RWPE1 (cell line): ENCODE results near the gene ABO.
"Not testable (repeated sequence)": the region's sequence is repeated elsewhere in the genome, so short reads cannot be mapped to it uniquely, and the experiment has no call there.

Experiments used
- CTCF ChIA-PET: fragments of 350-600 bp; sonication (Branson Sonifier 250); formaldehyde crosslinking; extraction: SDS; loops from one replicate; lab custom pipeline; 2021; lab: Yijun Ruan, JAX
- POLR2A ChIA-PET: fragments of 400-600 bp; formaldehyde crosslinking; extraction: SDS; loops from one replicate; lab custom pipeline; 2020; ENCODE audit warnings: antibody characterized with exemption; ENCODE audit not compliant: low non-redundant PET; lab: Yijun Ruan, JAX
- DNase-seq: peaks from one replicate; pipeline ENCODE4 v3.0.0; 2012; ENCODE audit warnings: low spot score
- H3K27ac ChIP-seq: fragments of 450-650 bp; 2 replicates; pipeline ENCODE4 v1.5.1; 2017
- TF ChIP-seq, protein P1 (sequence below): fragments of 450-650 bp; conservative IDR thresholded peaks from 2 replicates; pipeline ENCODE4 v1.5.1; 2017; ENCODE audit warnings: low read depth, mild to moderate bottlenecking

ABO gene

DNA sequence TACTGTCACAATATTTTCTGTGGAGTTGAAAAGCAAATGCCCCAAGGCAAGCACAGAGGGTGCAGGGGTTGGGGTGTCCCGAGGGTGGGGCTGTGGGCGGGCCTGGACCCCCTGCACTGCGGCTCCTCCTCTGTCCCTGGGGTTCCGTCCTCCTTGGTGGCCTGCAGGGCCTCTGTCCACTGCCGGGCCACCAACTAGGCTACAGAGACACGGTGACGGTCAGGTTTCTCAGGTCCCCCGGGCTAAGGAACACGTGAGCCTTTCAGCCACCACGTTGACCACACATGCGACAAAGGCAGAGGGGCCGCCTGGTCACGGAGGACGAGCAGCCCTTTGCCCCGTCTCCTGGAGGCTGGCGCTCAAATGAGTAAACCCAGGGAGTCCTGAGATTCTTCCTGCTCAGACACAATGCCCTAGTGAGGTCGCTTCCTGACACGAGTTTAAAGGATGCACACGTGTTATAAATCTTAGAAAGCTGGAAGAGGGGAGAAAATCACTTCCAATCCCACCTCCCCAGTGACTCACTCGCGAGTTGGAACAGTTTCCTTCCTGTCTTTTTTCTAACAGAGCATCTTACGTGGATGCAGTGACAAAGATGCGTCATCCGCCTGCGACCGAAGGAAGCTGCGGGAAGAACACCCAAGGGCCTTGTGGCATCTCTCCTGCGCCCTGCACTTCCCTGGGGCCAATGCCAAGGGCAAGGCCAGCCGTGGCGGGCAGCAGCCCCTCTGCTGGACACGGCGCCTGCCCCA is 41.1 kb downstream of the ABO start:
- ChIA-PET POLR2A (no interaction called here), CTCF (no interaction called here)

DNA sequence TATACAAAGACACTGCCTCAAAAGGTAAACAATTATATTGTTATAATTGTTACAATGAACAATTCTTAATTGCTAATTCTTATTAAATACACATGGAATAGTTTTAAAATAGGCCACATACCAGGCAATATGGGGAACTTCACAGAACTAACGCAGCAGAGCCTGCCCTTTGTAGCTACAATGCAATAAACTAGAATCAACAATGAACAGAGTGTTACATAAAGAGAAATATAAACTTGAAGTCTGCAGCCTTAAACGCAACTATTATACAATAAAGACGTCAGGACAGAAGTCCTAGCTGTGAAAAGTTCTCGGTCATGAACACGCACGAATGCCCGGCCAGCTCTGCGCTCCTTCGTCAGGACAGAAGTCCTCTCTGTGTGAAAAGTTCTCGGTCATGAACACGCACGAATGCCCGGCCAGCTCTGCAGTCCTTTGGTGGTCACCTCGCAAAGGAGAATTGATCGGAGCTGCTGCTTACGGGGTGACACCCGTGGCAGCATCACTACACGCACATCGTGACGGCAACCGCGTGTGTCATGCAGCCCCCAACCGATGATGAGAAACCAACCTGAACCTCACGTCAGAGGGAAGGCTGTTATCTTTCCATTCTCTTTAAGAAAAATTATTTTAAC is 43.0 kb downstream of the ABO start:
- CTCF ChIA-PET, H3K27ac ChIP-seq, POLR2A ChIA-PET, DNase-seq: not testable (repeated sequence)

More for the DNA sequence above, 41.1 kb downstream of the ABO start:
- DNase-seq: no peak
- TF ChIP-seq, protein P1, sequence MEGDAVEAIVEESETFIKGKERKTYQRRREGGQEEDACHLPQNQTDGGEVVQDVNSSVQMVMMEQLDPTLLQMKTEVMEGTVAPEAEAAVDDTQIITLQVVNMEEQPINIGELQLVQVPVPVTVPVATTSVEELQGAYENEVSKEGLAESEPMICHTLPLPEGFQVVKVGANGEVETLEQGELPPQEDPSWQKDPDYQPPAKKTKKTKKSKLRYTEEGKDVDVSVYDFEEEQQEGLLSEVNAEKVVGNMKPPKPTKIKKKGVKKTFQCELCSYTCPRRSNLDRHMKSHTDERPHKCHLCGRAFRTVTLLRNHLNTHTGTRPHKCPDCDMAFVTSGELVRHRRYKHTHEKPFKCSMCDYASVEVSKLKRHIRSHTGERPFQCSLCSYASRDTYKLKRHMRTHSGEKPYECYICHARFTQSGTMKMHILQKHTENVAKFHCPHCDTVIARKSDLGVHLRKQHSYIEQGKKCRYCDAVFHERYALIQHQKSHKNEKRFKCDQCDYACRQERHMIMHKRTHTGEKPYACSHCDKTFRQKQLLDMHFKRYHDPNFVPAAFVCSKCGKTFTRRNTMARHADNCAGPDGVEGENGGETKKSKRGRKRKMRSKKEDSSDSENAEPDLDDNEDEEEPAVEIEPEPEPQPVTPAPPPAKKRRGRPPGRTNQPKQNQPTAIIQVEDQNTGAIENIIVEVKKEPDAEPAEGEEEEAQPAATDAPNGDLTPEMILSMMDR: no peak
- H3K27ac ChIP-seq: no peak overlapping the region

DNA sequence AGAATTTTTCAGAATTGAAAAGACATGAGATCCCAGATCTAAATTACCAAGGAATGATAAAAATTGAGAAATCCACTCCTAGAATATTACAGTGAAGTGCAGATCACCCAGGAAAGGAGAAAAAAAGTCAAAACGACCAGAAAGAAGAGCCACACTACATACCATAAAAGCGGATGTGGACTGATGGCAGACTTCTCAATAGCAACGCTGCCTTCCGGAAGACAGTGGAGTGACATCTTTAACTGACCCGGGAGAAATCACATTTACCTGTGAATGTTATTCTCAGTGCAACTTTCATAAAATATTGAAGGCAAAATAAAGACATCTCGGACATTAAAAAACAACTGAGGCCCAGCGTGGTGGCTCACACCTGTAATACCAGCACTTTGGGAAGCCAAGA is 44.5 kb downstream of the ABO start:
- CTCF ChIA-PET, DNase-seq, H3K27ac ChIP-seq: not testable (repeated sequence)
- POLR2A ChIA-PET: interaction anchor here (0.9 kb wide), 1 partner anchor 12 kb away, joined by 4 read pairs; no protein-coding TSS in a partner anchor

DNA sequence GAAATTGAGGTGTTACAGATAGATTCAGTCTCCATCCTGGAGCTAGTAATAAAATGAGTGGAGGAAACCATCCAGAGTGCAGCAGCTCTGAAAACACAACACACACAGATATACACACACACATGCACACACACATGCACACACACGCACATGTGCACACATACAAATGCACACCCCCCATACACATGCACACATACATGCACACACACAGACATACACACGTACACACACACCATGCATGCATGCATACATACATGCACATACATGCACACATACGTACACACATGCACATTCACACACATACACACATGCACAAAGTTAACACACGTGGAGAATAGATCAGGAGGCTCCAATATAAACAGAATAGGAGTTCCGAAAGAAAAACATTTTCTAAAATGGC is 44.9 kb downstream of the ABO start:
- ChIA-PET POLR2A (interaction anchor here (0.9 kb wide), 1 partner anchor 13 kb away, joined by 4 read pairs; no protein-coding TSS in a partner anchor), CTCF (no interaction called here)
- TF ChIP-seq, protein P1: no peak
- H3K27ac ChIP-seq: no peak overlapping the region
- DNase-seq: no peak

DNA sequence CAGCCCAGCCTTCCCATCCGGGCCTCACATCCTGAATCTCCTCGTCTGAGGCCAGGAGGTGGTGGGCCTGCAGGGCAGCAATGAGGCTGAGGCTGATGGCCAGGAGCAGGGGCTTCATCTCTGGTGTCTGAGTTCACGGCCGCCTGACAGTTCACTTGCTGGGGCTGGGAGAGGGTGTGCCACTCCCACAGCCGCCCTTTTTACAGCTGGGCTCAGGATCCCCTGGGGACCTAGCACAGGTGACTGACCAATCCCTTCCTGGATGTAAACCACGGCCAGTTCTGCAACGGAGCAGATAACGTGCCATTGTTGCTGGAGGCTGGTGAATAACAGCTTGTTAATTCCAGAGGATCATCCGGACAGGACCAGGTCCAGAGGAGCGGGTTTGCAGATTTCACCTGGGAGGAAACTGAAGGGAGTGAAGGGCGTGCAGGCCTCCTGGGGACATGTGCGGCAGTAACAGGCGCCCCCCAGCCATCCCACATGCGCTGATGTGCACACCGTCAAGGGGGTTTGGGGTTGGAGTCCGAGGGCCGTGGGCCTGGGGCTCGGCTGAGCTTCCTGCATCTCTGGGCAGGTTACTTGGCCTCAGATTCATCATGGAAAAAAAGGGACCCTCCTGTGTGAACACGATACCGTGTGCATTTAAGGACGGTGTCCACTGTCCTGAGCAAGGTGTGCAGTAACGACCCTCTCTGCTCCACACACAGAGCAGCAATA is 46.4 kb downstream of the ABO start:
- POLR2A ChIA-PET, CTCF ChIA-PET, DNase-seq, H3K27ac ChIP-seq: not testable (repeated sequence)

DNA sequence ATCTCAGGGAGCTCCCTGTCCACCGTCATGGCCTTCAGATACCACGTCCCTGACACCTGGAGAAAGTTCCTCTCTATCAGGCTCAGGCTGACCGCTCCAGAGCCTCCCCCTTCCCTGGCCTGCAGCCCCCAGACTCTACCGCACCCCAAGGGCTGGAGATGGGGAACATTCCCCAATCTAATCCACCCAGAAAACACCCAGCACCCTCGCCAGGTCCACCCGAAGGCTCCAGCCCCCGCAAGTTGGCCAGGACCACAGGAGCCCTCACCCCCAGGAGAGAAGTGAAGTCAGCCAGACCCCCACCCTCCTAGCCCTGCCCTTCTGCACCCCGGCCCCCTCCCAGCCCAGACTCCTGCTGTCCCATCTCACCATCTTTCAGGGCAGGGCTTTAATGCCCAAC is 47.0 kb downstream of the ABO start:
- CTCF ChIA-PET: not testable (repeated sequence)

DNA sequence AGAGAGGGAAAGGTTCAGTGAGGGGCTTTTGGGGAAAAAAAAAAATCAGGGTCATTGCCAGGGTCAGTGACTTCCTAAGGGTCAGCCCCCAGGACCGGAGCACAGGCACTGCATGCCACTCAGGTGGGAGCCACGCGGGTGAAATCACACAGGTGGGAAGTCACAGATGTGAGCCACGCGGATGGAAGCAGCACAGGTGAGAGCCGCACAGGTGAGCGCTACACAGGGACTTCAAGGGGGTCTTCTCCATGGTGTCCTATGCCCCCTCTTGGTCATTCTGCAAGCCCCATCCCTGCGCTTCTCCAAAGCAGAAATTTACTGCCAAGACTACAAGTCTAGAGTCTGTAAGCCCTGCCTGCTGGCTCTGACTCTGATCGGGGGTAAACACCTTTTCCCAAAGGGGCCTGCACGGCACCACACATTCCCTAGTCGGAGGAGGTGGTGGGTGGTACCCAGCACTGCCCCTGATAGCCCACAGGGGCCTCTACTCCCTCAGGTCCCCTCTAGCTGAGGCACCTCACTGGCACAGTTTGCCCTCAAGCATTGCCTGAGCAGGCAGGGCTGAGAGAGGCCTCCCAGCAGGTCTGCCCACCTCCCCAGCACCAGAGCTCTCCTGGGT is 47.6 kb downstream of the ABO start:
- CTCF ChIA-PET: no interaction called here
- H3K27ac ChIP-seq: no peak overlapping the region
- TF ChIP-seq, protein P1: no peak
- no peak for DNase-seq
- POLR2A ChIA-PET: no interaction called here

More for the DNA sequence above, 47.0 kb downstream of the ABO start:
- DNase-seq, POLR2A ChIA-PET, H3K27ac ChIP-seq: not testable (repeated sequence)
